Kidney (tissue), 14 donors: ENCODE data around the gene AKAP13. TPM values are rescaled to one million over a fixed set of nuclear protein-coding genes. Genes with fewer than 3 reads are reported as not detected.

Source experiments
- DNase-seq, 5 donors: peaks; one replicate each; pipeline ENCODE4 v3.0.0-alpha.2; 2013 to 2020
- FAIRE-seq: peaks from 2 replicates; lab custom pipeline; 2012; peaks lifted over from hg19 to GRCh38; lab: Jason Lieb, UNC
- H3K27ac ChIP-seq, 2 donors: one replicate each; pipeline ENCODE4 v1.7.0; 2013; ENCODE audit warnings: low read depth in 2 of 2, low read length in 2 of 2, inconsistent platforms in 1 of 2
- H3K27me3 ChIP-seq: one replicate; pipeline ENCODE4 v1.7.1; 2013; ENCODE audit warnings: low read length, inconsistent platforms; ENCODE audit not compliant: control insufficient read depth, insufficient read depth
- H3K36me3 ChIP-seq, 3 donors: one replicate each; pipeline versions ENCODE4 v1.7.0 to v1.7.1; 2013; ENCODE audit warnings: low read length in 3 of 3, control low read depth in 1 of 3, inconsistent platforms in 1 of 3; ENCODE audit not compliant: insufficient read depth in 3 of 3, control insufficient read depth in 2 of 3
- H3K4me1 ChIP-seq, 3 donors: one replicate each; pipeline versions ENCODE4 v1.7.0 to v1.7.1; 2013; ENCODE audit warnings: low read length in 3 of 3, inconsistent platforms in 1 of 3, low read depth in 1 of 3; ENCODE audit not compliant: control insufficient read depth in 2 of 3, insufficient read depth in 2 of 3
- H3K4me3 ChIP-seq, 3 donors: one replicate each; pipeline versions ENCODE4 v1.7.0 to v1.8.1; 2013; ENCODE audit warnings: low read length in 3 of 3, control low read depth in 1 of 3, inconsistent platforms in 1 of 3
- H3K9ac ChIP-seq, 3 donors: one replicate each; pipeline versions ENCODE4 v1.7.0 to v1.7.1; 2013; ENCODE audit warnings: low read length in 3 of 3, control low read depth in 1 of 3, inconsistent platforms in 1 of 3
- H3K9me3 ChIP-seq, 3 donors: one replicate each; pipeline versions ENCODE4 v1.7.0 to v1.7.1; 2013; ENCODE audit warnings: low read length in 3 of 3, control low read depth in 1 of 3, inconsistent platforms in 1 of 3; ENCODE audit not compliant: control insufficient read depth in 2 of 3, insufficient read depth in 1 of 3
- CTCF ChIP-seq: IDR thresholded peaks from 3 replicates; pipeline ENCODE4 v1.5.1; 2012; ENCODE audit warnings: mild to moderate bottlenecking, moderate library complexity, borderline replicate concordance; ENCODE audit not compliant: insufficient read depth; ENCODE audit errors: extremely low read depth
- intact Hi-C: fragments of 100-400 bp; cut with DNase I; formaldehyde crosslinking; loops from one replicate; pipeline ENCODE4 v1.11.1; 2022
- polyA plus RNA-seq: library from polyadenylated mRNA; stranded (reverse); fragments of 350-450 nt; fragmentation: Illumina TruSeq; extraction: RNeasy Lipid Tissue Mini Kit (QIAGEN cat#74804); gene quantifications from one replicate; pipeline ENCODE4 v1.2.3, GENCODE V29; 2014; ENCODE audit warnings: low read depth, low replicate concordance; ENCODE audit not compliant: insufficient read depth
- total RNA-seq: library from RNA; stranded (reverse); fragmentation: NEBNext Ultra II Directional; extraction: Animal tissue kit (Norgen Biotek cat#: 25700); gene quantifications from one replicate; pipeline ENCODE4 v1.2.1, GENCODE V29; 2021
- donor health status: control.
- donor health status: control.
- donor health status: control.
- donor health status: control.
- donor health status: control.
- donor health status: DM: yes; HTN: yes; CAD: no.
- donor health status: Normal renal cell carcinoma (clear cell type).

Gene AKAP13
- total and polyA plus RNA-seq, 2 donors from 2014 or later: 18.8 to 174 TPM

GRCh38 chr15:85607141-85607806, 226.9 kb downstream of the AKAP13 start:
- Histone ChIP-seq H3K27me3 (no peaks in the 10 kb centered on the region), H3K9me3 (no peaks in the 10 kb centered on the region), H3K27ac (no peak overlapping the region), H3K4me1 (no peaks in the 10 kb centered on the region), H3K36me3 (peaks cover 0 to 4% (median 2%) of the 10 kb centered on the region in 3 donors), H3K9ac (peak overlapping the region in 1 of 3 donors; percentile 3), H3K4me3 (no peak overlapping the region)
- intact Hi-C loops: no loop called here
- FAIRE-seq (no peak), DNase-seq (no peak)
- no peak for TF ChIP-seq CTCF

GRCh38 chr15:85607842-85608241, 227.4 kb downstream of the AKAP13 start:
- FAIRE-seq (no peak), DNase-seq (no peak)
- no peaks in the 10 kb centered on the region for H3K27me3 ChIP-seq
- H3K36me3 ChIP-seq: peaks cover 0 to 4% (median 2%) of the 10 kb centered on the region in 3 donors
- TF ChIP-seq CTCF: no peak
- H3K4me1 ChIP-seq: no peaks in the 10 kb centered on the region
- no peak overlapping the region for H3K27ac ChIP-seq
- no peak overlapping the region for H3K9ac ChIP-seq
- H3K4me3 ChIP-seq: no peak overlapping the region
- intact Hi-C loops: no loop called here
- H3K9me3 ChIP-seq: no peaks in the 10 kb centered on the region

- Histone ChIP-seq H3K27me3 (no peaks in the 10 kb centered on the region), H3K36me3 (no peaks in the 10 kb centered on the region), H3K4me3 (no peak overlapping the region), H3K4me1 (peaks cover 0 to 5% (median 0%) of the 10 kb centered on the region in 3 donors), H3K27ac (no peak overlapping the region), H3K9me3 (no peaks in the 10 kb centered on the region), H3K9ac (no peak overlapping the region)
- FAIRE-seq (no peak), DNase-seq (no peak)
- no peak for TF ChIP-seq CTCF
- intact Hi-C loops: no loop called here
Observed at GRCh38 chr15:85609492-85609891, 229.1 kb downstream of the AKAP13 start.
